Measurements from ENCODE around the gene YIF1A.

DNA sequence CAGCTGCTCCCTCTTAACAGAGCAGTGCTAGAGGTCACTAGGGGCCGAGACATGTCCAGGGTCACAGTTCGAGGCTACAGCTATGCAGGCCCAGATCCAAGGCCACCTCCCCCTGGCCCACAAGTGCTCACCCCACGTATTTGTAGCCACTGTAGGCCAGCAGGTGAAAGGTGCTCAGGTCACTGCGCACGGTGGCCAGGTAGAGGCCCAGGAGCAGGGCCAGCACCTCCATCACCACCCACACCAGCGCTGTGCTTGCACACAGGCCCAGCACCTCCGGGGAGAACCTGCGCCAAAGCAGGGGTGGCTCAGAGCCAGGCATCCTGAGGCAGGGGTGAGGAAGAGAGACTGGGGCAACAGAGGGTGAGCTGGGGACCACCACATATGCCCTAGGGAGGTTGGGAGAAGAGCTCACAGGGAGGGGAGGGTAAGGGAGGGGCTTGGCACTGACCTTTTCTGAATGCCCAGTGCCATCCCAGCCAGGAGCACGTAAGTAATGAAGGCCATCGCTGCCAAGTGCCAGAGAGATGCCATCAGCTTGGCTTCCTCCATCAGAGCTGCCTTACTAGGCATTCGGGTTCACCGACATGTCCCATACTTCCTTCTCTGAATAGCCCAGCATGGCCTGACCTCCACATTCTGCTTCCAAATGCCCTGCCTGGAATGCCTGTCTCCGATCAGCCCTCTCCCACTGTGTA, 3.5 kb downstream of the YIF1A start:
- TF ChIP-seq, protein P1, sequence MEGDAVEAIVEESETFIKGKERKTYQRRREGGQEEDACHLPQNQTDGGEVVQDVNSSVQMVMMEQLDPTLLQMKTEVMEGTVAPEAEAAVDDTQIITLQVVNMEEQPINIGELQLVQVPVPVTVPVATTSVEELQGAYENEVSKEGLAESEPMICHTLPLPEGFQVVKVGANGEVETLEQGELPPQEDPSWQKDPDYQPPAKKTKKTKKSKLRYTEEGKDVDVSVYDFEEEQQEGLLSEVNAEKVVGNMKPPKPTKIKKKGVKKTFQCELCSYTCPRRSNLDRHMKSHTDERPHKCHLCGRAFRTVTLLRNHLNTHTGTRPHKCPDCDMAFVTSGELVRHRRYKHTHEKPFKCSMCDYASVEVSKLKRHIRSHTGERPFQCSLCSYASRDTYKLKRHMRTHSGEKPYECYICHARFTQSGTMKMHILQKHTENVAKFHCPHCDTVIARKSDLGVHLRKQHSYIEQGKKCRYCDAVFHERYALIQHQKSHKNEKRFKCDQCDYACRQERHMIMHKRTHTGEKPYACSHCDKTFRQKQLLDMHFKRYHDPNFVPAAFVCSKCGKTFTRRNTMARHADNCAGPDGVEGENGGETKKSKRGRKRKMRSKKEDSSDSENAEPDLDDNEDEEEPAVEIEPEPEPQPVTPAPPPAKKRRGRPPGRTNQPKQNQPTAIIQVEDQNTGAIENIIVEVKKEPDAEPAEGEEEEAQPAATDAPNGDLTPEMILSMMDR (IDR thresholded peaks at IDR 0.05; ENCODE audit: borderline replicate concordance, extremely low read depth, low read length, poor library complexity, severe bottlenecking), result no peak
- TF ChIP-seq EZH2 (IDR thresholded peaks at IDR 0.05; ENCODE audit: borderline replicate concordance, low read depth, low read length, severe bottlenecking), result no peak

Measured in DND-41 (cell line).